Stomach (tissue), 4 donors: ENCODE measurements around the gene RASL12.

Experiments used
- CTCF ChIP-seq, 7 experiments: fragments of 450-650 bp in 4 of 7; fragments of 200-600 bp in 3 of 7; sonication (generic) in 3 of 7; IDR thresholded peaks; one replicate each; pipeline ENCODE4 v1.5.1; 2016 to 2019; ENCODE audit warnings: antibody characterized with exemption in 7 of 7, control low read depth in 2 of 7, mild to moderate bottlenecking in 1 of 7
- POLR2AphosphoS5 ChIP-seq, 3 donors: sonication (generic); formaldehyde crosslinking; IDR thresholded peaks; one replicate each; pipeline ENCODE4 v1.6.1; 2016; ENCODE audit warnings: antibody characterized with exemption in 3 of 3

DNA sequence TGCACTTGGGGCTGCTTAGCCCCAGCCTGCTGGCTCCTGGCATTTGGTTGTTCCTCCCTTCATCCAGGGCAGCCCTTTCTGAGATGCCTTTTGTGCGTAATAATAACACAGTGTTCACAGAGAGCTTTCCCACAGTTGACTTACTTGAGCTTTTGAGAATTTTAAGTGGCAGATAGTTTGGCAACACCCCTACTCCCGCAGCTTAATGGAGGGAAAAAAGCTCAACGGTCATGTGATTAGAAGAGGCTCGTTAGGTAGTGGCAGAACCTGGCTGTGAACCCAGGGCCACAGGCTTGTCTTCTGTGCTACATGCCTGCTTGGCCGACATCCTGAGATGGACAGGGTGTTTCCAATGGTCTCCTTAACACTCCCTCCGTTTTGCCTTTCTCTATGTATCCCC, 13.5 kb upstream of the RASL12 start:
- no peak for TF ChIP-seq CTCF (IDR thresholded peaks at IDR 0.05)
- TF ChIP-seq POLR2AphosphoS5 (IDR thresholded peaks at IDR 0.05), result no peak
